GM12891 (cell line): Measurements from ENCODE around the gene GFM1.

Experiments
- POLR2A ChIP-seq: IDR thresholded peaks from 2 replicates; pipeline ENCODE4 v1.6.1; 2011; ENCODE audit warnings: low read depth, low read length, control low read depth
- TAF1 ChIP-seq: IDR thresholded peaks from 2 replicates; pipeline ENCODE4 v1.6.1; 2011; ENCODE audit warnings: low read depth, low read length, control low read depth

DNA sequence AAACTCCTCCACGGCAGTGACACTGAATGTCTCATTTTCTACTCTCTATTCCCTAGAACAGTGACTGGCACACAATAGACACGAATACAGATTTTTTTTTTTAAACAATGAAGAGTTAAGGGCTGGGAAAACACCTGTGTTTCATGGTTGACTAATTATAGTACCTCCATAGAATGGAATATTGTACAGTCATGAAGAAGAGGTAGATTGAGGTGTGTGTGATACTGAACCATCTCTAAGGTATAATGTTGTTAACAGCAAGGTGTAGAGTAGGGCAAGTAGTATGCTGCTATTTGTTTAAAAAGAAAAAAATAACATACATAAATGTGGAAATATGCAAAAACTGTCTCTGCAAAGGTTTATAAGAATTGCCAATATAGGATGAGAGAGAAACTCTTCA is 93.1 kb downstream of the GFM1 start:
- TF ChIP-seq POLR2A (no peak), TAF1 (no peak)
